ENCODE measurements around the gene MCUR1. TPM values are rescaled to one million over a fixed set of nuclear protein-coding genes. Genes with fewer than 3 reads are reported as not detected.

The MCUR1 gene
- total and polyA plus RNA-seq, 9 of the 15 experiments (the other 6 are each of a cell fraction or from before 2014, with no cell fraction given): 5.1 to 60.2 (median 41.4) TPM

GRCh38 chr6:13818341-13818740 is 4.0 kb upstream of the MCUR1 start:
- H3K9me3 ChIP-seq (replicated peaks; ENCODE audit: control insufficient read depth, insufficient read depth, low read depth, low read length): no peaks in the 10 kb centered on the region
- H3K9me1 ChIP-seq (ENCODE audit: control insufficient read depth, insufficient read depth, low read length): no peaks in the 10 kb centered on the region
- TF ChIP-seq IRF9 (tag; IDR thresholded peaks at IDR 0.05): no peak
- no peak for TF ChIP-seq ZNF280B (CRISPR knock-in tag; IDR thresholded peaks at IDR 0.05)
- TF ChIP-seq NR2F6 (CRISPR knock-in tag; IDR thresholded peaks at IDR 0.05): no peak
- no peak for TF ChIP-seq ZNF134 (CRISPR knock-in tag; conservative IDR thresholded peaks at IDR 0.05)
- TF ChIP-seq ZFP36 (IDR thresholded peaks at IDR 0.05; ENCODE audit: low read depth, low read length, partially characterized antibody): no peak
- TF ChIP-seq ZNF41 (CRISPR knock-in tag; conservative IDR thresholded peaks at IDR 0.05): no peak
- TF ChIP-seq ZNF512 (tag; IDR thresholded peaks at IDR 0.05): no peak
- no peak for TF ChIP-seq RUNX1 (IDR thresholded peaks at IDR 0.05; ENCODE audit: low read depth)
- no peak for TF ChIP-seq ZC3H4 (CRISPR knock-in tag; IDR thresholded peaks at IDR 0.05; ENCODE audit: borderline replicate concordance)
- TF ChIP-seq HIVEP1 (CRISPR knock-in tag; IDR thresholded peaks at IDR 0.05): no peak
- TF ChIP-seq SLC30A9 (CRISPR knock-in tag; IDR thresholded peaks at IDR 0.05): no peak
- TF ChIP-seq ZNF263 (CRISPR knock-in tag; IDR thresholded peaks at IDR 0.05; ENCODE audit: borderline replicate concordance): no peak
- TF ChIP-seq ETV5 (CRISPR knock-in tag; IDR thresholded peaks at IDR 0.05; ENCODE audit: low read depth): no peak
- TF ChIP-seq ZNF584 (CRISPR knock-in tag; IDR thresholded peaks at IDR 0.05; ENCODE audit: low read depth): no peak
- no peak for TF ChIP-seq ZNF324 (CRISPR knock-in tag; IDR thresholded peaks at IDR 0.05)
- no peak for TF ChIP-seq MAZ (CRISPR knock-in tag; conservative IDR thresholded peaks at IDR 0.05 in 1 of 2, IDR thresholded peaks at IDR 0.05 in 1 of 2)
- no peak for TF ChIP-seq KDM4B (IDR thresholded peaks at IDR 0.05; ENCODE audit: borderline replicate concordance in 2 of 2, low read depth in 1 of 2)
- no peak for TF ChIP-seq ZNF165 (CRISPR knock-in tag; IDR thresholded peaks at IDR 0.05; ENCODE audit: borderline replicate concordance)
- in situ Hi-C loops (cut with MboI) (no loop called here), intact Hi-C loops (cut with micrococcal nuclease) (no loop called here)
- WGBS (ENCODE audit: insufficient coverage, low coverage, missing lambda C conversion rate): 77% methylated on average over 2 of the region's 2 CpGs
- no peaks in the 10 kb centered on the region for H3K36me3 ChIP-seq (ENCODE audit: control insufficient read depth, insufficient read depth, low read length)
- H3K4me2 ChIP-seq (ENCODE audit: insufficient read depth, low read length): no peak overlapping the region
- H3K9ac ChIP-seq (ENCODE audit: insufficient read depth in 1 of 2, low read depth in 2 of 2, low read length in 2 of 2): no peak overlapping the region
- H3K27ac ChIP-seq (ENCODE audit: extremely low read depth, low read depth, low read length): no peak overlapping the region
- DNase-seq (ENCODE audit: extremely low read depth in 1 of 4, low spot score in 3 of 4) (no peak), ATAC-seq (no peak), FAIRE-seq (no peak)
- H3K4me3 ChIP-seq: no peak overlapping the region
- H3K79me2 ChIP-seq (ENCODE audit: control insufficient read depth, insufficient read depth, low read length): peaks cover 4% of the 10 kb centered on the region
- H3K4me1 ChIP-seq (replicated peaks in 1 of 2; ENCODE audit: control insufficient read depth in 2 of 2, insufficient read depth in 2 of 2, low read length in 2 of 2): peaks cover 3 to 9% of the 10 kb centered on the region in 2 experiments; a peak in 2 of 5 replicates
- POLR2A ChIA-PET: interaction anchor here (0.7 to 1.1 kb wide), 4 partner anchors 20 to 1205 kb away, joined by 3 to 4 read pairs (median 3); no protein-coding TSS in a partner anchor
- no TSS peak for BruUV-seq (replicated peaks)
- H2AFZ ChIP-seq (ENCODE audit: low read depth, low read length): no peak overlapping the region
- no peaks in the 10 kb centered on the region for H4K20me1 ChIP-seq (replicated peaks; ENCODE audit: control insufficient read depth, insufficient read depth, low read length)
- CTCF ChIA-PET (ENCODE audit: low intra/inter-chr PET ratio): no interaction called here
- no peaks in the 10 kb centered on the region for H3K27me3 ChIP-seq (ENCODE audit: control insufficient read depth in 2 of 2, insufficient read depth in 2 of 2, low read length in 2 of 2)

Measured in K562 (cell line).